ENCODE measurements around the gene GIT2.

GIT2 gene

GRCh38 chr12:109967383-109968031, 28.7 kb downstream of the GIT2 start:
- no peak for DNase-seq
- no peaks in the 10 kb centered on the region for H3K79me2 ChIP-seq (ENCODE audit: insufficient read depth, low read length)
- no peak overlapping the region for H3K4me2 ChIP-seq (ENCODE audit: insufficient read depth, low read length)
- no peaks in the 10 kb centered on the region for H3K9me3 ChIP-seq (ENCODE audit: insufficient read depth, low read length, severe bottlenecking)
- no peaks in the 10 kb centered on the region for H3K27me3 ChIP-seq (ENCODE audit: insufficient read depth, low read length, poor library complexity)
- TF ChIP-seq CTCF (IDR thresholded peaks at IDR 0.05; ENCODE audit: borderline replicate concordance, extremely low read depth, low read length, poor library complexity, severe bottlenecking) (no peak), EZH2 (IDR thresholded peaks at IDR 0.05; ENCODE audit: borderline replicate concordance, low read depth, low read length, severe bottlenecking) (no peak)
- 0 out of 2 replicates have a peak overlapping the region, but pooled peaks have one; percentile 25 for H3K27ac ChIP-seq (ENCODE audit: low read length)
- no peak overlapping the region for H2AFZ ChIP-seq (ENCODE audit: low read depth, low read length)
- H3K4me1 ChIP-seq (ENCODE audit: insufficient read depth, low read length) = no peaks in the 10 kb centered on the region
- H3K36me3 ChIP-seq (ENCODE audit: insufficient read depth, low read length) = peaks cover 81% of the 10 kb centered on the region
- no peak overlapping the region for H3K9ac ChIP-seq (ENCODE audit: low read depth, low read length)
- H4K20me1 ChIP-seq (ENCODE audit: insufficient read depth, low read length) = no peaks in the 10 kb centered on the region
- ATAC-seq (ENCODE audit: insufficient read depth, low read depth) = no peak
- H3K4me3 ChIP-seq (ENCODE audit: low read depth in 1 of 2, low read length in 2 of 2) = no peak overlapping the region

- ATAC-seq (ENCODE audit: insufficient read depth, low read depth) = no peak
- H2AFZ ChIP-seq (ENCODE audit: low read depth, low read length) = no peak overlapping the region
- H3K9ac ChIP-seq (ENCODE audit: low read depth, low read length) = no peak overlapping the region
- no peaks in the 10 kb centered on the region for H3K79me2 ChIP-seq (ENCODE audit: insufficient read depth, low read length)
- H3K4me1 ChIP-seq (ENCODE audit: insufficient read depth, low read length) = no peaks in the 10 kb centered on the region
- no peak overlapping the region for H3K4me3 ChIP-seq (ENCODE audit: low read depth in 1 of 2, low read length in 2 of 2)
- H3K9me3 ChIP-seq (ENCODE audit: insufficient read depth, low read length, severe bottlenecking) = no peaks in the 10 kb centered on the region
- no peaks in the 10 kb centered on the region for H4K20me1 ChIP-seq (ENCODE audit: insufficient read depth, low read length)
- no peak overlapping the region for H3K4me2 ChIP-seq (ENCODE audit: insufficient read depth, low read length)
- no peak for TF ChIP-seq CTCF (IDR thresholded peaks at IDR 0.05; ENCODE audit: borderline replicate concordance, extremely low read depth, low read length, poor library complexity, severe bottlenecking)
- H3K27me3 ChIP-seq (ENCODE audit: insufficient read depth, low read length, poor library complexity) = no peaks in the 10 kb centered on the region
- no peak overlapping the region for H3K27ac ChIP-seq (ENCODE audit: low read length)
- no peak for DNase-seq
- H3K36me3 ChIP-seq (ENCODE audit: insufficient read depth, low read length) = peaks cover 84% of the 10 kb centered on the region
Observed at GRCh38 chr12:109966546-109966945, 29.6 kb downstream of the GIT2 start.

GRCh38 chr12:109963743-109964429, 32.3 kb downstream of the GIT2 start:
- Histone ChIP-seq H3K4me1 (ENCODE audit: insufficient read depth, low read length) (no peaks in the 10 kb centered on the region), H3K9me3 (ENCODE audit: insufficient read depth, low read length, severe bottlenecking) (no peaks in the 10 kb centered on the region), H3K9ac (ENCODE audit: low read depth, low read length) (no peak overlapping the region), H3K27ac (ENCODE audit: low read length) (no peak overlapping the region), H3K79me2 (ENCODE audit: insufficient read depth, low read length) (no peaks in the 10 kb centered on the region), H2AFZ (ENCODE audit: low read depth, low read length) (no peak overlapping the region), H4K20me1 (ENCODE audit: insufficient read depth, low read length) (no peaks in the 10 kb centered on the region), H3K36me3 (ENCODE audit: insufficient read depth, low read length) (peaks cover 85% of the 10 kb centered on the region), H3K27me3 (ENCODE audit: insufficient read depth, low read length, poor library complexity) (no peaks in the 10 kb centered on the region), H3K4me3 (ENCODE audit: low read depth in 1 of 2, low read length in 2 of 2) (no peak overlapping the region), H3K4me2 (ENCODE audit: insufficient read depth, low read length) (no peak overlapping the region)
- no peak for TF ChIP-seq EZH2 (IDR thresholded peaks at IDR 0.05; ENCODE audit: borderline replicate concordance, low read depth, low read length, severe bottlenecking)
- TF ChIP-seq CTCF (IDR thresholded peaks at IDR 0.05; ENCODE audit: borderline replicate concordance, extremely low read depth, low read length, poor library complexity, severe bottlenecking) = no peak
- ATAC-seq (ENCODE audit: insufficient read depth, low read depth) (no peak), DNase-seq (no peak)
